ENCODE data around the gene NPTXR.

Gene NPTXR

GRCh38 chr22:38793317-38793716, 50.5 kb downstream of the NPTXR start:
- no peak for DNase-seq

- DNase-seq: peak; percentile 8
These were observed 51.0 kb downstream of the NPTXR start for GRCh38 chr22:38792833-38793232.

GRCh38 chr22:38789606-38790005, 54.2 kb downstream of the NPTXR start:
- DNase-seq: no peak

DNA sequence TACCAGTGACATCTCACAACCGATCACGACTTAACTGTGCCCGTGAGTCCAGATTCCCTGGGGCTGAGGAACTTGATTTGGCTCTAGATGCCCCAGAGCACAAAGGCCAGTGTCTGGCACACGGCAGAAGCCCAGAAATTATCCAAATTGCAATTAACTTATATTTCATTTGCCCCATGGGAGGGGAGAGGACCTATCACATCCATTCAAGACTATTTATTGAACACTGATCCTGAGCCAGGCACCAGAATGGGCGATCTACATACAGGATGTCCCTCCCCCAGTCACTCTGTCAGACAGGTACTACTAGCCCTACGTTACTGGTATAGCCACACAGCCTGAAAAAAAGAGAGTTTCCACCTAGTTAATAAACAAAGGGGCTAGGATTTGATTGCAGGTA, 55.0 kb downstream of the NPTXR start:
- DNase-seq: no peak

GRCh38 chr22:38788021-38788816, 55.6 kb downstream of the NPTXR start:
- DNase-seq: no peak

- no peak for DNase-seq
These were observed 57.2 kb downstream of the NPTXR start for GRCh38 chr22:38786631-38787030.

DNA sequence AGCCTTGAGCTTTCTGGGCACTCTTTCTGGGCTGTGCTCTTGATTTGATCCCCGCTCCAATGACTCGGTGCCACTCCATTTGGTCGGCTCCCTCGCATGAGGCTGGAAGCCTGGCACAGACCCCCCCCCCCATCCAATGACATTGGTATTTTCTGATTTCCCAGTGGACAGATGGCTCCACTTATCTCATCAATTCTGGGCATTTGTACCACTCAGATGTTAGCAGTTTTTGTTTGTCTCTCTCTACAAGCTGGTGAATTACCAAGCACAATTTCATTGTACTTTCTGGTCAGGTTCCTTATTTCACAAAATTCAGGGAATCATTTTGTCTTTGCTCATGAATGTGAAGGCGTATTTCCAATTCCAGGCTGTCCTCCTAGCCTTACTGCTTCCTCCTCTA, 59.0 kb downstream of the NPTXR start:
- no peak for DNase-seq

DNA sequence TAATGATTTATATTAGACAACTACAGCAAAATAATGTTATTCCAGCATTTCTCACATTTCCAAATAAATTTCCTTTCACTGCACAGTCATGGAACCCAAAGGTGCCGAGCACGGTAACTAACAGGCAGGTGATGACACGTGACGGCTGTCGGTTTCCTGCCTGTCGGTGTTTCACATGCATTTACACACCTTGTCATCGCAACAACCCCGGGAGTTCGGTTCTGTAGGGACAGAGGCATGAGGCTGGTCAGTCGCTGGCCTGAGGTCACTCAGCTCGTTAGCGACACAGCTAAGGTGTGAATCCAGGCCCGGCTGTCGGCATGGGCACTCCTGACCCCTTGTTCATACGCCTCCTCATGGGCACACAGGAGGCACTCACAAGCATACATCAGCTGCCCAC, 59.8 kb downstream of the NPTXR start:
- no peak for DNase-seq

DNA sequence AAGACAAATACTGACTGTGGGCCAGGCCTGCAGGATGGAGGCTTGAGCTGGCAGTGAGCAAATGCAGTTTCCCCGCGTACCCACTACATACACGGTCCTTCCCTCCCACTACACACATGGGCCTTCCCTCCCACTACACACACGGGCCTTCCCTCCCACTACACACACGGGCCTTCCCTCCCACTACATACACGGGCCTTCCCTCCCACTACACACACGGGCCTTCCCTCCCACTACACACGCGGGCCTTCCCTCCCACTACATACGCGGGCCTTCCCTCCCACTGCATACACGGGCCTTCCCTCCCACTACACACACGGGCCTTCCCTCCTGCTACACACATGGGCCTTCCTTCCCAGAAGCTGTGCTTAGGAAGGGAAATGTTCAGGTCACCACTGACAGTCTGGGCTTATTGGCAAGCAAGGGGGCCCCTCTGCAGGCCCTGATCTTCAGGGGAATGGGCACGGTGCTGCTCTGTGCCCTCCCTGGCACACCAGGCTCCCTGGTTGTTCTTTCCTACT, 60.7 kb downstream of the NPTXR start:
- no peak for DNase-seq

- peak; percentile 1 for DNase-seq
These were observed 61.3 kb downstream of the NPTXR start for GRCh38 chr22:38782402-38783094.

GRCh38 chr22:38781033-38781432, 62.8 kb downstream of the NPTXR start:
- no peak for DNase-seq

DNA sequence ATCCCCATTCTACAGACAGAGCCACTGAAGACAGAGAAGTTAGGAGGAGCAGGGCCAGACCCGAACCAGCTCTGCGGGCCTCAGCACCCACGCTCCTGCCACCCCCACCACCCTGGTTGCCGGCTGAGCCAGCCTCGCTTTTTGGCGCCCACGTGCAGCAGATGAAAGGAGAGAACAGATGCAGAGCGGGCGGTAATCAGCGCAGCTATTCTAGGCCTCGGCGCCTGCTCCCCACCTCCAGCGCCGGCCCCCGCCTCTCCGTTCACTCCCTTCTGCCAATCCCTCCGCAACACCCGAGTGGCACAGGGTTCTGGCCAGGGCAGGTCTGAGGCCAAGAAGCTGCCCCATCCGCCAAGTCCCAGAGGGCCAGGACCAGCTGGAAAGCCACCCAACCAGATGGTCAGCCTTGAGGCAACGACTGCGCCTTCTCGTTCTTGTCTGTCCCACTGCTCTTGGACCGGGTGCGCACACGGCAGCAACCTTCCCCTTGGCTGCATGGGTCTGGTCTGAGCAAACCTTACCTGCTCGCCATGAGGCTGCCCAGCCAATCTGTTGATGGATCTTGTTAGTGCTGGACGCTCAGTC, 66.6 kb downstream of the NPTXR start:
- no peak for DNase-seq

- DNase-seq: no peak
These were observed 67.7 kb downstream of the NPTXR start for GRCh38 chr22:38776086-38776485.

DNA sequence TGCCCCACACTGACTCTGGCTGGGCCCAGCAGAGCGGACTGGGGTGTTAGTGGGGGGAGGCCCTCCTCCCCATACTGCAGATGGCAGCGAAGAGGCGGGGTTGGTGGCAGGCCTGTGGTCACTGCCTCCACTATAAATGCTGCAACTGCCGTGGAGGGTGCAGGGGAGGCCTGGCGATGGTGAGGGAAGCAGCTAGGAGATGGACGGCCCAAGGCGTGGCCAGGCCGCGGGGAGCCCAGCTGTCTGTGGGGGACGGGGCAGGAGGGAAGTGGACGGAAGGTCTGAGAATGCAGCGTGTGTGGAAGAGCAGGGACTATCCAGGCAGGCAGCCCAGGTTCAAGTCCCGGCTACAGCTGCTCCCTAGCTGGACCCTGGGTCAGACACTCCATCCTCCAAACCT, 68.2 kb downstream of the NPTXR start:
- DNase-seq: no peak

DNA sequence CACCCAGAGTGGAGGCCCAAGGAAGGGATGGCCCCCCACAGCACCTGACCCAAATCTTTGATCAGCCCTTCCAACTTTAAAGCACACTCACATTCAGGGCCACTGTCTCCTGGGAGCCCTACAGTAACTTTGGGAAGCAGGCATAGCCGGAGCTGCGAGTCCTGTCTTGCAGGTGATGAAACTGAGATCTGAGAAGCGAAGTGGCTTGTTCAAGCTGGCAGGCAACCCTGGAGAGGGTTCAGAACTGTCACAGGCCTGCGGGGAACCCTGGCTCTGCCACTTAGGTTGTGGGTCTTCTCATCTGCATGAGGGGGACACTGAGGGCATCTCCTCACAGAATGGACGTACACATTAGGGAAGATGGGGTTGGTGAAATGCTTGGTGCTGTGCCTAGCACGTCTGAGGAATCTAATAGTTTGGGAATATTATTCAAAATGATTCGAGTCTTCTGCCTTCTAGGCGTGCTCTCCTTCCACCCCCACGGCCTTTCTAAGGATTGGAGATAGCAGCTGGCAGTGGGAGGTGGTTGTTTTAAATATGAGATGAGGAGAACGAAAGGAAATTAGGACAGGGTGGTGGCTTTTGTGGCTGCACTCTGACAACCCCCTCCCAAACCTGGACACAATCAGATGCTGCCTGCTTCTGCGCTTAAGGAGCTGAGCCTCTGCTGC, 69.2 kb downstream of the NPTXR start:
- DNase-seq: no peak

DNA sequence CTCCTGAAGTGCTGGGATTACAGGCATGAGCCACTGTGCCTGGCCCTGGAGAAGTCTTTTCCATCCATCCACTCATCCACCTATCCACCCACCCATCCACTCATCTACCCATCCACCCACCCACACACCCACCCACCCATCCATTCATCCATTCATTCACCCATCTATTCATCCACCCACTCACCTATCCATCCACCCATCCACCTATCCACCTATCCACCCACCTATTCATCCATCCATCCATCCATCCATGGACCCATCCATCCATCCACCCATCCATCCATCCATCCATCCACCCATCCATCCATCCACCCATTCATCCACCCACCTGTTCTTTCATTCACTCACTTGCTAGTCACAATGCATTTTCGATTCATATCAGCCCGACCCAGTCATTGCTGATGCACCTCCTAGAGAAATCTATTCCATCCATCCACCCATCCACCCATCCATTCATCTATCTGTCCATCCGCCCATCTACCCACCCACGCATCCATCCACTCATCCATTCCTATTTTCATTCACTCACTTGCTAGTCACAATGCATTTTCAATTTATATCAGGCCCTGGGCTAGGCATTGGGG, 70.4 kb downstream of the NPTXR start:
- DNase-seq: no peak

GRCh38 chr22:38772623-38772873, 71.3 kb downstream of the NPTXR start:
- no peak for DNase-seq

- DNase-seq: no peak
These were observed 73.4 kb downstream of the NPTXR start for GRCh38 chr22:38770257-38770949.
